GM23248 (cell line): ENCODE measurements around the gene KCNC2.

ENCODE experiments used
- EZH2 ChIP-seq: fragments of 200-600 bp; sonication (generic); IDR thresholded peaks from 2 replicates; pipeline ENCODE4 v1.6.1; 2018; ENCODE audit warnings: antibody characterized with exemption, mild to moderate bottlenecking; ENCODE audit not compliant: insufficient read depth, poor library complexity, severe bottlenecking
- EZH2phosphoT487 ChIP-seq: fragments of 200-600 bp; sonication (generic); IDR thresholded peaks from 2 replicates; pipeline ENCODE4 v1.6.1; 2018; ENCODE audit warnings: antibody characterized with exemption, moderate library complexity, mild to moderate bottlenecking, low read depth; ENCODE audit not compliant: insufficient read depth

- TF ChIP-seq EZH2: no peak
- no peak for TF ChIP-seq EZH2phosphoT487
Measured at GRCh38 chr12:75194250-75194649, 15.4 kb downstream of the KCNC2 start.
